ENCODE measurements around the gene UBL7.
A peak's percentile ranks its signal among the peaks of the same experiment; 100 is the strongest.
"Not testable (repeated sequence)": the region's sequence is repeated elsewhere in the genome, so short reads cannot be mapped to it uniquely, and the experiment has no call there.

Gene UBL7, protein sequence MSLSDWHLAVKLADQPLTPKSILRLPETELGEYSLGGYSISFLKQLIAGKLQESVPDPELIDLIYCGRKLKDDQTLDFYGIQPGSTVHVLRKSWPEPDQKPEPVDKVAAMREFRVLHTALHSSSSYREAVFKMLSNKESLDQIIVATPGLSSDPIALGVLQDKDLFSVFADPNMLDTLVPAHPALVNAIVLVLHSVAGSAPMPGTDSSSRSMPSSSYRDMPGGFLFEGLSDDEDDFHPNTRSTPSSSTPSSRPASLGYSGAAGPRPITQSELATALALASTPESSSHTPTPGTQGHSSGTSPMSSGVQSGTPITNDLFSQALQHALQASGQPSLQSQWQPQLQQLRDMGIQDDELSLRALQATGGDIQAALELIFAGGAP

DNA sequence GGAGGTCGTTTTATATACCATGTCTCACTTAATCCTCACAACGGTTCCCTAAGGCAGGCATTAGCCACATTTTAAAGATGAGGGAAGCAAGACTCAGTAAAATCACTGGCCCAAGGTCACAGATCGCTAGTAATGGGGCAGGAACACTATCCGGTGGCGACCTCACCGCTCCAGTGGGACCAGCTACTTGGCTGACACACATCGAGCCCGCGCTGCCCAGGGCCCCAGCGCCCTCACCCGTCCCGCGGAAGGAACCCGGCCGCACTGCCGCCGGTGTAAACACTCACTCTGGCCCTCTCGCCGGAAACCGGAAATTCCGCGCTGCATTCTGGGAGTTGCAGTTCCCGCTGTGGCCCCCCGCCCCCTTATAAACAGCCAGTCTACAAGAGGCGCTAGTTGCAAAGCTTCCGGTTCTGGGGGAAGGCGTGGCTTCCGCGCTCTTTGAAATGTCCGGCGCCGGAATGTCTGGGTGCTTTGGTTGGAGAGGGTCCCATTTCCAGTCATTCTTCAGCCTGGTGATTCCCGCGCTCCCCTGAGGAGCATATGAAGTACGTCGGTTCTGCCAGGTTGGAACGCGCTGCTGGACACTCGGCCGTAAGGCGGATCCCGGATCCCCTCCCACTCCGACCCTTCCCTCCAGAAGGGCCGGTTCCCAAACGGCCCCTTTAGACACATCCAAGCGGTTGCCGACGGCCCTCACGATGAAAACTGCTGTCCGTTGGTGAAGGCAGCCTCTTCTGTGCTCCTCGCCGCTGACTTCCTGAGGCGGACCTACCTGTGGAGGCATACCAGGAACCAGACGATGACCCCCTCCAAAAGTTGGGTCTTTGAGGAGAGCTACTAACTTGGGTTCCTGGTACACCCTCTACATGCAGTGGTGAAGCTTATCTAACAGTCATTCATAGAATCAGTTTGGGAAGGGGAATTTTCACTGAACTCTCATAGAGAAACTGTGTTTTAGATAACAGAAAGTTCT lies at the start of gene UBL7:
Gene UBL7, minus strand, starts transcription at position 290 of the 976 bp plus-strand sequence. CDS start 2,293 bp downstream, outside the sequence.
- peak; percentile 95 for DNase-seq (ENCODE audit: low spot score)

DNA sequence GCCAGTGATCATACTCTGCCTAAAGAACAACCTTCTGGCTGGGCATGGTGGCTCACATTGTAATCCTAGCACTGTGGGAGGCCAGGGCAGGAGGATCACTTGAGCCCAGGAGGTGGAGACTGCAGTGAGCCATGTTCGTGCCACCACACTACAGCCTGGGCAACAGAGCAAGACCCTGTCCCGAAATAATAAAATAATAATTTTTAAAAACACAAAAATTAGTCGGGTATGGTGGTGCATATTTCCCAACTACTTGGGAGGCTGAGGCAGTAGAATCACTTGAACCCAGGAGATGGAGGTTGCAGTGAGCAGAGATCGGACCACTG lies 45.5 kb upstream of the UBL7 start:
- no peak for DNase-seq (ENCODE audit: low spot score)

DNA sequence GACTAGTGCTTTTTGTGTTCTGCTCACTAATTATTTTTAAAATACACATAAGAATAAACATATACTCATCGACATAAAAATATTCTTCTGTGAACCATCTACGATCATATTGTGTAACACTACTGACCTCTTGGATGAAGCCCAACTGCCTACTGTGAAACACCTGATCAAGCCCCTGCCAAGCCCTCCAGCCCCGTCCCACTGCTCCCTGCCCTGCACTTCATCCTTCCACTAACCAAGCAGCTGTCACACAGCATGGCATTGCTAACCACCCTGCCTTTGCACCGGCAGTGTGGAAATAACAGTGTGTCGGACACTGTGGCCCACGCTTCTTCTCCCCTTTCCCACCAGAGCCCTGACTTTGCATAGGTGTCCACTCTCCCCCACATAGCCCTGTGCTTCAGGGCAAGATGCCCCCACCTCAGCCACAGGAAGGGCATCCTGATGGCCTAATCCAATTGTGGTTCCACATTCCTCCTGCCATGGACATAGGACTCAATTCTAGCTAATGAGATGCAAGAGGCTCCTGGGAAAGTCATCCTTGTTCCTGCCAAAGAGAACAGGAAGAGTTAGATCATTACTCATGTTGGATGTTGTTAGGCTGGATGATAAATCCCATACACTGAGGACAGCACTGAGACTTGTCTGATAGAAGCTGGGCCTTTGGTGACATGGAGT lies 45.0 kb upstream of the UBL7 start:
- no peak for DNase-seq (ENCODE audit: low spot score)

DNA sequence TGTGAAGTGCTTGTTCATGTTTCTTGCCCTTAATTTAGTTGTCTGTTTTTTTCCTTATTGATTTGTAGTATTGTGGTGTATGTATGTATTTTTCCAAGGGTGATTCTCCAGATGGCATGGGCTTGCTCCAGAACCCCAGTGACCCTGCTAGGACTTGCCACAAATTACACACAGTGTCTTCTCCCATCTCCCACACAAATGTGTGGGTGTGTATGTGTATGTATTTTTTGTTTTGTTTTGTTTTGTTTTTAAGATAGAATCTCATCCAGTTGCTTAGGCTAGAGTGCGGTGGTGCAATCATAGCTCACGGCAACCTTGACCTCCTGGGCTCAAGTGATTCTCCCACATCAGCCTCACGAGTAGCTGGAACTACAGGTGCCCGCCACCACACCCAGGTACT lies 43.9 kb upstream of the UBL7 start:
- no peak for DNase-seq (ENCODE audit: low spot score)

DNA sequence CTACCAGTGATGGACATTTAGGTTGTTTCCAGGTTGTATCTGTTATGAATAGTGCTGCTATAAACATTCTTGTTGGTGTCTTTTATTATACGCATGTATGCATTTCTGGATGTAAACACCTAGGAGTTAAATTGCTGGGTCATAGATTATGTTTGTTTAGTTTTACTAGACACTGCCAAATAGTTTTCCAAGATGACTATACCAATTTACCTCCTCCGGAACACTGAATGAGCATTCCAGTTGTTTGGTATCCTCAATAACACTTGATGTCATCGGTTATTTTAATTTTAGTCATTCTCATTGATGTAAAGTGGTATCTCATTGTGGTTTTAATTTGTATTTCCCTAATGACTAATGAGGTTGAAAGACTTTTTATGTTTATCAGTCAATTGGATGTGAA lies 43.5 kb upstream of the UBL7 start:
- DNase-seq (ENCODE audit: low spot score) = no peak

DNA sequence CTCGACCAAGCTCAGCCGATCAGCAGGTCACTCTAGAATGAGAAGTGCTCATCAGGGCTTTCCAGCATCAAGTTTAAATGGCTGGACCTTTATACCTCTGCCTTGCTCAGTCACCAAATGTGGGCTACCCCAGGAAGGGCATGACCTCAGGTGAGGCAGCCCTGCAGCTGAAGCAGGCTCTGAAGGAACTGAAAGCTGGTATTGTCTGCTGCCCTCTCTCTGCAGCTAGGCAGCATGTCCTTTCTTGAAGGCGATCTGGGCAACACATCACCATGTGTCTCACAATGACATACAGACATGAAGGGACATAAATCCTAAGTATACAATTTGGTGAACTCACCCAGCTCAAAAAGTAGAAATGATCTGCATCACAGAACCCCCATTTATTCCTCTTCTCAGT lies 41.3 kb upstream of the UBL7 start:
- no peak for DNase-seq (ENCODE audit: low spot score)

DNA sequence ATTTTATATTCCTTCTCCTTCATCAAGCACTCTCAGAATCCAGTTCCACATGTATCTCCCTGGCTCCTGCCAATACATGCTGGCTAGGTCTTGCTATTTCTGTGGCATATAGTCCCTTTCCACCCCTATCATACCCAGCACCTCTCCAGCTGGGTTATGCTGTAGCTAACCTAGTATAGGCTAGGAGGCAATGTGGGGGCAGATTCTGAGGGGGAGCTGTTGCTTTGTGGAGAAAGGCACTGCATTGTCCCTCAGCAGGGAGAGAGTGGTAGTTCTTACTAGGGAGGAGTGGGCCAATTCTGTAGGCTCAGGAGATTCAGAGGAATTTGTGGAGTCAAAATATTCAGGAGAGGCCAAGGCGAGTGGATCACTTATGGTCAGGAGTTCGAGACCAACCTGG lies 39.4 kb upstream of the UBL7 start:
- DNase-seq (ENCODE audit: low spot score) = no peak

DNA sequence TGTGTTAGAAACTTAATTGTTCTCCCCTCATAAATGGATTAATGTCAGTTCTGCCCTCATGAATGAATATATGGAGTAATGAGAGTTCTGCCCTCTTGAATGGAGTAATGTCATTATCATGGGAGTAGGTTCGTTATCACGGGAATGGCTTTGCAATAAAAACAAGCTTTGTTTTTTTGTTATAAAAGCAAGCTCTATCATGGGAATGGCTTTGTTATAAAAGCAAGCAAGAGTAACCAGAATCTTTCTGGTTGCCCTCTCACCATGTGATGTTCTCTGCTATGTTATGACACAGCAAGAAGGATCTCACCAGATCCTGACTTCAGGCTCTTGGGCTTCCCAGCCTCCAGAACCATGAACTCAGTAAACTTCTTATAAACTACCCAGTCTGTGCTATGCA lies 38.4 kb upstream of the UBL7 start:
- DNase-seq (ENCODE audit: low spot score) = no peak

DNA sequence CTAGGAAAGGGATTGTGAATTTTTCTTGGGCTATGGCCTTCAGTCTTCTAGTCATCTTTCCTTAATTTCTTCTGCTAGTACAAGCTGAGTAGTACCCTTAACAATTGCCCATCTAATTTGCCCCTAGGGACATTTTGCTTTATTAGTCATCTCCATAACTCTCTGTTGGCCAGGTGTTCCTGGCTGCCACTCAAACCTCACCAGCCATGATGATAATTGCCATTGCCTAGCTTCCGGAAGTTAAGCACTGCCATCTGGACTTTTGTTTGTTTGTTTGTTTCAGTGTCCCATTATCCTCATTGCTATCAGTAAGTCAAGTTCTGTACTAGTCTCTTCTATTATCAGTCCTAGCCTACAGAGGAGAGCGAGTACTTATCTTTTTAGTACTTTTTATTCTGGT lies 36.6 kb upstream of the UBL7 start:
- DNase-seq (ENCODE audit: low spot score) = peak; percentile 64

DNA sequence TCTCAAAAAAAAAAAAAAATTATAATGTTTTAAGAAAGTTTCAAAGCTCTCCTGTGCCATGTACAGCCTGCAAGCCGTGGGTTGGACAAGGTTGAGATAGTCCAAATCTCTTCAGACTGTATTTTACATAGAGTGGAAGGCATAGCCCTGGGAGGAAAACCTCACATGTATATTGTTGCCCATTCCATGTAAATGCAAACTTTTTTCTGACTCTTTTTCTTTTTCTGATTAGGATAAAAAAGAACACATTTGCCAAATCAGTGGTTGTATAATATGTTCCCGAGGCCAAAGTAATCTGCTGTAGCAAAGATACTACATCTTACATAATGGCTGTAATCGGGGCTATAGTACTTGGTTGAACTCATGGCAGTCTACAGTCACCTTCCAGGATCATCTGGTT lies 35.7 kb upstream of the UBL7 start:
- no peak for DNase-seq (ENCODE audit: low spot score)

DNA sequence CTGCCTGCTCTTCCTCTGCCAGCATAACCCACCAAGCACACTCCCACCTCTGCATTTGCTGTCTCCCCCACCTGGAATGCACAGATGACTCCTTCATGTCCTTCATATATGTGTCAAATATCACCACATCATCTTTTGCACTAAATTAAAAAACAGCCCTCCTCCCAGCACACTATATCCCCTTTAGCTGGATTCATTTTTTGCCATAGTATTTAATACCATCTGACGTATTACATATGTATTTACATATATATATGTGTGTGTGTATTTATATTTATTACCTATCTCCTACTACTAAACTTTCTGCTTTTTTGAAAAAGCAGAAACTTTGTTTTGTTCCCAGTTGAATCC lies 29.4 kb upstream of the UBL7 start:
- DNase-seq (ENCODE audit: low spot score) = no peak

DNA sequence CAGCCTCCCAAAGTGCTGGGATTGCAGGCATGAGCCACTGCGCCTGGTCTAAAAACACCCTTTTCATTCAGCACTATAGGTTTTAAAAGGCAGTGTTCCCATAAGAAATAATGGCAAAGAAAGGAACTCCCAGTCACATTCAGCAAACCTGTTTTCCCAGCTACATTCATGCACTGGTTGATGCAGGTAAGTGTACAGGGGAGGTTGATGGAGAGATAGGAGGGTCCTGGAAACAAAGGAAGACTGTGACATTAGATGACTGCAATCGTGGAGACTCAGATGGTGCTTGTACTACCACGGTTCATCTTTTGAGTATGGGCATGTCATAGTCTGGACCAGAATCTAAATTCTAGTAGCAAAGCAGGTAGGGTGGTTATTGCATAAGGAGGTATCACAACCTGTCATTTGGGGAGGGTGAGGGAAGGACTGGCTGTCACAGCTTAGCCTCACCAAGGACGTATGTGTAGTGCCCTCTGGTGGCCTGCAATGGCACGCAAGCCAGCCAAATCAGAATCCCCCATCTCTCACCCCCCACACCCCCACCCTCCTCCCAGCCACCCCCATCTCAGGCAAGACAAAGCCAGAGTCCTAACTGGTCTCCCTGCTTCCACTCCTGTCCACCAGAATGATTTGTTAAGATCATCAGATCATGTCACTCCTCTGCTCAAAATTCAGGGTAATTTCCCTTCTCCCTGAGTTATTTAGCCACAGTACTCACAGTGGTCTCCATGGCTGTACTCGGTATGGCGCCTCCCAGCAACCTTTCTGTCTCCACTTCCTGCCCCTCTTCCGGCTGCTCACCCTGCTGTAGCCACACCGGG lies 28.8 kb upstream of the UBL7 start:
- DNase-seq (ENCODE audit: low spot score) = peak; percentile 83

DNA sequence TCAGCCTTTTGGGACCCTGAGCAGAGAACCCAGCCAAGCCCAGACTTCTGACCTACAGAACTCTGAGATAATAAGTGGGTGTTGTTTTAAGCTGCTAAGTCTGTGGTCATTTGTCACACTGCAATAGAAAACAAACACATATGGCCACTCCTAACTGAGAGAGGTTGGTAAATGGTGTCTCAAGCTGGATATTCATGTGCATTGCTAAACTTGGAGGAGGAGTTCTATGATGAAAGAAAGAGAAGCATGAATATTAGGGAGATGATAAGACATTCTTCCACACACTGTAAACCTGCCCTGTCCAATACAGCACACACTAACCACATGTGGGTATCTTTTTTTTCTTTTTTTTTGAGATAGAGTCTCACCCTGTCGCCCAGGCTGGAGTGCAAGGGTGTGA lies 27.8 kb upstream of the UBL7 start:
- no peak for DNase-seq (ENCODE audit: low spot score)

DNA sequence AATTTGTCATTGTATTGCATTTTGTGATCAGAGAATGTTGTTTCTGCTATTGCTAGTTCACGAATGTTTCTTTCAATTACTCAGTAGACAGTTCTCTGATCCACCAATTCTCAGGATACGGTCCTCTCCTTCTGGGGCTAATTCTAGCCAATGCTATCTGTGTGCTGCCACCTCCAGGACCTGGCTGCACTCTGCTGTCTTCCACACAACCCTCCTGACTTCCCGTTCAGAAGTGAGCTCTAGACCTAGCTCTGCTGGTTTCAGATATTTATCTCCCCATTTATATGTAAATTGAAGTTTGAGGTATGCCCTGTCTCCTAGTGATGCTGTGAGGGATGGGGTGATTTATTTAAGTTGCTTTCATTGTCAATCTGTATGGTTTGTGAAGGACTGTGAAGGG lies 21.7 kb upstream of the UBL7 start:
- DNase-seq (ENCODE audit: low spot score) = no peak

DNA sequence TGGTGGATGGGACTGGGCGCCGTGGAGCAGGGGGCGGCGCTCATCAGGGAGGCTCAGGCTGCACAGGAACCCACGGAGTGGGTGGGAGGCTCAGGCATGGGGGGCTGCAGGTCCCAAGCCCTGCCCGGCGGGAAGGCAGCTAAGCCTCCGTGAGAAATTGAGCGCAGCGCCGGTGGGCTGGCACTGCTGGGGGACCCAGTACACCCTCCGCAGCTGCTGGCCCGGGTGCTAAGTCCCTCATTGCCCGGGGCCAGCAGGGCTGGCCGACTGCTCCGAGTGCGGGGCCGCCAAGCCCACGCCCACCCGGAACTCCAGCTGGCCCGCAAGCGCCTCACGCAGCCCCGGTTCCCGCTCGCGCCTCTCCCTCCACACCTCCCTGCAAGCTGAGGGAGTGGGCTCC lies 19.4 kb upstream of the UBL7 start:
- not testable (repeated sequence) for DNase-seq (ENCODE audit: low spot score)

DNA sequence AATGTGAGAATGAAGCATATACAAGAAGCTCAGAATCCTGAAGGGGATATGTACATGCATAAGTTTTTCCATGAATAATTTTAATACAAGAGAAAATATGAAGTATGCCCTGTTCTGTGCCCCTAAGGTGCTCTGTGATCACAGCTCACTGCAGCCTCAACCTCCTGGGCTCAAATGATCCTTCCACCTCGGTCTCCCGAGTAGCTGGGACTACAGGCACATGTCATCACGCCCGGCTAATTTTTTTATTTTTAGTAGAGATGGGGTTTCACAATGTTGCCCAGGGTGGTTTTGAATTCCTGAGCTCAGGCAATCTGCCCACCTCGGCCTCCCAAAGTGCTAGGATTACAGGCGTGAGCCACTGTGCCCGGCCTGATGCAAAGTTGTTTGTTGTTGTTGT lies 10.7 kb upstream of the UBL7 start:
- DNase-seq (ENCODE audit: low spot score) = not testable (repeated sequence)

DNA sequence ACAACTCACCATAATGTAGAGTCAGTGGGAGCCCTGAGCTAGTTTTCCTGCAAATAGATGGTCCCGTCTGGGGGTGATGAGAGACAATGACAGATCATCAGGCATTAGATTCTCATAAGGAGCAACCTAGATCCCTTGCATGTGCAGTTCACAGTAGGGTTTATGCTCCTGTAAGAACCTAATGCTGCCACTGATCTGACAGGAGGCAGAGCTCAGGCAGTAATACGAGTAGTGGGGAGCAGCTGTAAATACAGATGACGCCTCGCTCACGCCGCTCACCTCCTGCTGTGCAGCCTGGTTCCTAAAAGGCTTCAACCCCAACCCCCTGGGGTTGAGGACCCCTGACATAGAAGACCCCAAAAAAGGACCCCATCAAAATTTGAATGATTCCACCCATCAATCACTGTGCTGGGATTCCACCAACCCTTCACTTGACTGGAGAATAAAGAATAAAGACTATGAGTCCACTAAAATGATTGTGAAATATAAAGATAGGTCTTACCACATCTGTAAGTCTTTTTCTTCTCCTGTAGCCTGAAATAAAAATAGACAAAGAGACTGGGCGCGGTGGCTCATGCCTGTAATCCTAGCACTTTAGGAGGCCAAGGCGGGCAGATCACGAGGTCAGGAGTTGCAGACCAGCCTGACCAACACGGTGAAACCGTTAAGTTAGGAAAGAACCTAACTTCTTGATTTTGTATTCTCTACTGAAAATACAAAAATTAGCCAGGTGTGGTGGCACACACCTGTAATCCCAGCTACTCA lies 9.9 kb upstream of the UBL7 start:
- DNase-seq (ENCODE audit: low spot score) = no peak

DNA sequence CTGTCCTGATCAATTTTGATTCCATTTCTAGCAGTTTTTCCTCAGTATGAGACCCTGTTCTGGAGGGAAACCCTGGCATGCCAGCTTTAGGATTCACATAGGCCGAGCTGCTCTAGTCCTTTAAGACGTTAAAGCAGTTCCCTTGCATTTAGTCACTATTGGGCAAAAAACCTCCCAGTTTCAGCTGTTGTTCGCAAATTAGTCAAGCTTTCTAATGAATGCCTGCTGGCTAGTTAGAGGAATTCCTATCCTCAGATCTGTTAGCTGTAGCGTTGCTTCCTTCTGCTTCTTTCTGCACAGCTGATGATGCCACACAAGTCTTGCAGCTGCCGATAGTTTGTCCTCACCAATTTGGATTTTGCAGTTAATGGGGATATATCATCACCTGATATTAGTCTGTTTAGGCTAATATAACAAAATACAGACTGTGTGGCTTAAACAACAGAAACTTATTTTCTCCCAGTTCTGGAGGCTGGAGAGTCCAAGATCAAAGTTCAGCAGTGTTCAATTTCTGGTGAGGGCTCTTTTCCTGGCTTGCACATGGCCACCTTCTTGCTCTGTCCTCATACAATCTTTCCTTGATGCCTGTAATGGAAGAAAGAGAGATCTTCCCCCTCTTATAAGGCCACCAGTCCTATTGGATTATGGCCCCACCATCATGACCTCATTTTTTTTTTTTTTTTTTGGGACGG lies 7.5 kb upstream of the UBL7 start:
- DNase-seq (ENCODE audit: low spot score) = no peak

DNA sequence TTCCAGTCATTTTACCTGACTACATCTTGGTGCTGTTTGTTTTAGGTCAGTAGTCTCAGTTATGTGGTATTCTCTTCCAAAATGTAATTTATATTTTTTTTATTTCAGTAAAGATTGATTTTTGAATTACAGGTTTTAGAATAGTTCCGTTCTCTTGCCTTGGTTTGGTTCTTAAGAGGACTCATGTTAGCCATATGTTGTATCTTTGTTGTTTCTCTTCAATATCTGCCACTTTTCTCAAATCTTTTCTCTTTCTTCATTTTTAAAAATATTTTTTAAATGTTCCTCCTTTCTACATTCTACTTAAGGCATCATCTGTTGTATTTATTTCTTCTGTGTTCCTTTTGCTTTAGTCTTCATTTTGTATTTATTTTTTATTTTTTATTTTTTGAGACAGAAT lies 5.6 kb upstream of the UBL7 start:
- DNase-seq (ENCODE audit: low spot score) = no peak

DNA sequence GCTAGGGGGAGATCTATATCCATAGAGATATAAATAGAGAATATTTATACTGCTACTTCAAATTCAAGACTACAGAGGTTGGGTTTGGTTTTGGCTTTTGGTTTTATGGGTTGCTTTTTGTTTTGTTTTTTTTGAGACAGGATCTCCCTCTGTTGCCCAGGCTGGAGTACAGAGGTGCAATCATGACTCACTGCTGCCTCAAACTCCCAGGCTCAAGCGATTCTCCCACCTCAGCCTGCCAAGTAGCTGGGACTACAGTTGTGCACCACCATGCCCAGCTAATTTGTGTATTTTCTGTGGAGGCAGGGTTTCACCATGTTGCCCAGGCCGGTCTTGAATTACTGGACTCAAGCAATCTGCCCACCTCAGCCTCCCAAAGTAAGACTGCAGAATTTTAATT lies 3.9 kb upstream of the UBL7 start:
- DNase-seq (ENCODE audit: low spot score) = no peak

DNA sequence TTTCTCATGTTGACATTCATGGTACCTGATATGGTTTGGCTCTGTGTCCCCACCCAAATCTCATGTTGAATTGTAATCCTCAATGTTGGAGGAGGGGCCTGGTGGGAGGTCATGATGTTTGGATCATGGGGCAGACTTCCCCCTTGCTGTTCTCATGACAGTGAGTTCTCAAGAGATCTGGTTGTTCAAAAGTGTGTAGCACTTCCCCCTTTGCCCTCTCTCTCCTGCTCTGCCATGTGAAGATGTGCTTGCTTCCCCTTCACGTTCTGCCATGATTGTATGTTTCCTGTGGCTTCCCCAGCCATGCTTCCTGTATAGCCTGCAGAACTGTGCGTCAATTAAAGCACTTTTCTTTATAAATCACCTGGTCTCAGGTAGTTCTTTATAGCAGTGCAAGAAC lies 3.3 kb upstream of the UBL7 start:
- no peak for DNase-seq (ENCODE audit: low spot score)
